Measurements from ENCODE around the gene SLC30A7.
A peak's percentile ranks its signal among the peaks of the same experiment; 100 is the strongest.
"Not testable (repeated sequence)": the region's sequence is repeated elsewhere in the genome, so short reads cannot be mapped to it uniquely, and the experiment has no call there.

The SLC30A7 gene, protein sequence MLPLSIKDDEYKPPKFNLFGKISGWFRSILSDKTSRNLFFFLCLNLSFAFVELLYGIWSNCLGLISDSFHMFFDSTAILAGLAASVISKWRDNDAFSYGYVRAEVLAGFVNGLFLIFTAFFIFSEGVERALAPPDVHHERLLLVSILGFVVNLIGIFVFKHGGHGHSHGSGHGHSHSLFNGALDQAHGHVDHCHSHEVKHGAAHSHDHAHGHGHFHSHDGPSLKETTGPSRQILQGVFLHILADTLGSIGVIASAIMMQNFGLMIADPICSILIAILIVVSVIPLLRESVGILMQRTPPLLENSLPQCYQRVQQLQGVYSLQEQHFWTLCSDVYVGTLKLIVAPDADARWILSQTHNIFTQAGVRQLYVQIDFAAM

DNA sequence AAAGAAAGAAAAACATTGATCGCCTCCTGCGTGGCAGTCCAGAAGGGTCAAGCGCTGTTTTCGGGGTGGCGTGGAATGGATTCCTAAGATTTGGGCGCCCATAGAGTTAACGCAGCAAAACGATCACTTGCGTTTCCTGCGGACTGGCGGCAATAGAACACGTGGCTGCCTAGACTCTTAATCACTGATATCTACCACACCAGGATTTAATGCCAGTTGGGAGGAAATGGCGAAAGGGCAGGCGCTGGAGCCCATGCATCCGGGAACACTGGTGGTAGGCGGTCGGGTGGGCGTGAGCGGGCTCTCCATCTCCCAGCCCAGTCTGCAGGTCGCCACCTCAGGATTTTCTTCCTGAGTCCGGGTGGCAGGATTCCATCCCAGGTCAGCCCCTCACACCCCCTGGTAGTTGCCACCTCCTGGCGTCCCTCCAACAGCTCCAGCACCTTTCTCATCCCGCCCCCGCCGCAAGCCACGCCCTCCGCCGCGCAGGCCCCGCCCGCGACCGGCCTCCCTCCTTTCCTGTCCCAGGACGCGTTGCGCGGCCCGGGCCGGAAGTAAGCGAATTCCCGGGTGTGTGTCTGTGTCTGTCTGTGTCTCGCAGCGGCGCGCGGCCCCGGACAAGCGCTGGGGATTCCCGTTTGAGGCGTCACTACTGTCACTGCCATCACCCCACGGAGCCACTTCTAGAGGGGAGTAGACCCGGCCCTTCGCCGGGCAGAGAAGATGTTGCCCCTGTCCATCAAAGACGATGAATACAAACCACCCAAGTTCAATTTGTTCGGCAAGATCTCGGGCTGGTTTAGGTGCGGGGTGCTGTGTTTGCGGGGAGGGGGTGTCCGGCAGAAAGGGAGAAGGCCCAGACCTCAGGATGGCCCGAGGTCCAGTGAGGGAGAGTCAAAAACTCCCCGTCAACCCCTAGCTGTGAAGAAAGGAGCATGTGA lies at the start of gene SLC30A7:
SLC30A7 (plus strand) TSS at position 551 of the 941 bp plus-strand sequence; CDS start at position 724, 173 bp downstream.
- DNase-seq (ENCODE audit: low read depth in 2 of 2) = peak; percentile 92 to 97

DNA sequence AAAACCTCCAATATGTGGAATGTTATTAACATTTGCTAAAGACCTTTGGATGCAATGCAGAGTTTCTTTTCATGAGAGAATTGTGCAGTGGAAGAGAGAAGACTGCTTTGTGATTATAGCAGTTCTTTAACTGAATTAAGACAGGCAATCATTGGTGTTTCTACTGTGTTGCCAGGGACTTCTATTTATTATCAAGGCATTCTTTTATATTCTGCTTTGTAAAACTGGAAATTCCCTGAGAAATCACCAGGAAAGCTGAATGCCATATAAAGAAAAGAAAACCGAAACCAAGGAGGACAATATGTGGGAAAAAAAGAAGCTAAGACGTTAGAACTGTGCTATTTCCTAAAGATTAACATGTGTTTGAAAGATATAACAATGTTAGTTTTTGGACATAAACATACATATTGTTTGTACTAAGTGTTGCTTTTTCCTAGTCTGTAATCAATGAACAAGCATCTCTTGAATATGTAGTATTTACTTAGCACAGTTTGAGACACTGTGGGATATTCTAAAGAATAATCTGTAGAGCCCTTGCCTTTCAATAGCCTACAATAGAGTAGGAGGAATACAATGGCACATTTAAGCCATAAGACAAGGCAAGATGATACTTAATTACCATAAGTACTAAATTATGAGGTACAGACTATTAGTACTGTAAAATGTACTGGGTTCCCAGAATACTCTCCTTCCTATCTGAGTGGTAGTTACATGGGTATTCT lies 48.4 kb upstream of the SLC30A7 start:
- DNase-seq (ENCODE audit: low read depth in 2 of 2) = no peak

DNA sequence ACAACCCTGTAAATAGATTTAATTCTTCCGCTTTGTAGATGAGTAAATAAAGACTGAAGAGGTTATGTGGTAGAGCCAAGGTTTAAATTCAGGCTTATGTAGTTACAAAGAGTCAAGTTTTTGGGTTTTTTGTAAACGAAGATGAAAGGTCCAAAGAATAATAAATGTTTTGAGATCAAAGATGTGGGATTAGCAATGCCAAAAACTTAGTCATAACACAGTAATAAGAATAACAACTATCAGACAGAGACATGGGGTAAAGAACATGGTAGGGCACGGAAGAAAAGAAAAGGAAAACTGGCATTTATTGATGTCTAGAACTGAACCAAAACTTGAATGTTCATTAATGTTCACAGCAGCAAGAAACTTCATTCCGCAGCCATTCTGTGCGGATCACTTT lies 44.2 kb upstream of the SLC30A7 start:
- no peak for DNase-seq (ENCODE audit: low read depth in 2 of 2)

DNA sequence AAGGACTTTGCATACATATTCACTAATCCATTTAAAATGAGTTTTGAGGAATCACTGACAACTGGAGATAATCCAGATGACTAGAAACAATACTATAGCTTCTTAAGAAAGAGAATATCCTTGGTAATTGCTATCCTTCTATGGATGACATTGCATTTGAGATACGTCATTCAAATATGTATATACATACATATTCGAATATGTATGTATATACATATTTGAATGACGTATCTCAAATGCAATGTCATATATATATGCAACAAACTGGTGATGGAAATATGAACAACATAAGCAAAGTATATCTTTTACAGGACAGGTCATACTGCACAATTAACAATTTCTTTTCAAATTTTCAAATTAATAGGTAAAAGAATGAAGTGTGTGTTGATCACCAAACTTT lies 42.9 kb upstream of the SLC30A7 start:
- DNase-seq (ENCODE audit: low read depth in 2 of 2) = no peak

DNA sequence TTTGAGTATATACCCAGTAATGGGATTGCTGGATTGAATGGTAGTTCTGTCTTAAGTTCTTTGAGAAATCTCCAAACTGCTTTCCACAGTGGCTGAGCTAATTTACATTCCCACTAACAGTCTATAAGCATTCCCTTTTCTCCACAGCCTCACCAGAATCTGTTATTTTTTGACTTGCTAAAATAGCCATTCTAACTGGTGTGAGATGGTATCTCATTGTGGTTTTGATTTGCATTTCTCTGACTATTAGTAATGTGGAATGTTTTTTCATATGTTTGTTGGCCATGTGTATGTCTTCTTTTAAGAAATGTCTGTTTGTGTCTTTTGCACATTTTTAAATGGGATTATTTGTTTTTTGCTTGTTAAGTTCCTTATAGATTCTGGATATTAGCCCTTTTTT lies 40.8 kb upstream of the SLC30A7 start:
- not testable (repeated sequence) for DNase-seq (ENCODE audit: low read depth in 2 of 2)

DNA sequence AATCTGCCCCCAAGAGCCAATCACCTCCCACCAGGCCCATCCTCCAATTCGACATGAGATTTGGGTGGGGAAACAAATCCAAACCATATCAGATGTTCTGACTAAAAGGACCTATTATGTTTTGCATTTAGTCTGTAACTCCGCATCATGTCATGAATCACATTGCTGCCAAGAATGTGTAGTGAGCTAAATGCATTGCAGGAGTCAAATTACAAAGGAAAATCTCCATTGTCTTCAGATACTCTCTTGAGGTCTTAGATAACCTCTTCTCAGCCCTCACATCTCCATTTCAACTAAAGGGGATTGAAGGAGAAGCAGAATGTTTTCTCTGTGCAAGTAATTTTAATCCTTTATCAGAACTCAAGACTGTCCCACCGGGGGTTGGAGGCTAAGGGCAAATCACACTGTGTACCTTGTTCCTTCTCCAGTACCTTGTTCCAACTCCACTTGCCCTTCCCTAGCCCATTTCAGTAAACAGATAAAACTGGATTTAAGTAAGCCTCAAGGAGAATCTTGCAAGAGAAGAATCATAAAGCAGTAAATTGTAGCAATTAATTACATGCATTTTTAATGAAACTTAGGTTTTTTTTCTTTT lies 35.4 kb upstream of the SLC30A7 start:
- no peak for DNase-seq (ENCODE audit: low read depth in 2 of 2)

DNA sequence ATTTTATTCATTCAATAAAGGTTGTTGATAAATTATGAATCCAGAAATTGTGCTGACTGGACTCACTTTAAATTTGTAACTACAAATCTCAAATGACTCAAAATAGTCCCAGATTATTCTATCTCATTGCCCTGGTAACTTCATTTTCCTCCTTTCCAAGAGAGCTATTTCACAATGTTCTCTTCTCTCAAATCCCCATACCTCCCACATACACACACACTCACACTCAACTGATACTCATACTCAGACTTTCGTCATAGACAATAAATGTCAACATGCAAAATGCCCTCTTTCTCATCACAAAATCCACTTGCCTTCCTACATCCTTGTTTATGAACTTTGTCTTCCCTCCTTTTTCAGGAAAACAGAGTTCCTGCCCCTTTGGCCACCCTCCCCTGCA lies 34.5 kb upstream of the SLC30A7 start:
- DNase-seq (ENCODE audit: low read depth in 2 of 2) = no peak

DNA sequence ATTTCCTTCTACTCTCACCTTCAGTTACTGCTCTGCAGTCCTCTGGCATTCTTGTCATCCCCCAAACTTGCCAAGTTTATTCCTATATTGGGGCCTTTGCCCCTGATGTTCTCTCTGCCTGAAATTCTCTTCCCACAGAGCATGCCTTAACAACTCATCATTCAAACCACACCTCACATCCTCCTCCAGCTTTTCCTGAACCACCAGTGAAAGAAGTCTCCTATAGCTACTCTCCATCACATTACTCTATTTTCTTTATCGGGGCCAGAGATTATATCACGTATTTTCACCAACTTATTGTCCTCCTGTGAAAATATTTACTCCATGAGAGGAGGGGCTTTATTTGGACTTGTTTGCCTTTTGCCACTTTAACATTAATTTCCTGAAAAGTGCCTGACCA lies 33.3 kb upstream of the SLC30A7 start:
- DNase-seq (ENCODE audit: low read depth in 2 of 2) = no peak

DNA sequence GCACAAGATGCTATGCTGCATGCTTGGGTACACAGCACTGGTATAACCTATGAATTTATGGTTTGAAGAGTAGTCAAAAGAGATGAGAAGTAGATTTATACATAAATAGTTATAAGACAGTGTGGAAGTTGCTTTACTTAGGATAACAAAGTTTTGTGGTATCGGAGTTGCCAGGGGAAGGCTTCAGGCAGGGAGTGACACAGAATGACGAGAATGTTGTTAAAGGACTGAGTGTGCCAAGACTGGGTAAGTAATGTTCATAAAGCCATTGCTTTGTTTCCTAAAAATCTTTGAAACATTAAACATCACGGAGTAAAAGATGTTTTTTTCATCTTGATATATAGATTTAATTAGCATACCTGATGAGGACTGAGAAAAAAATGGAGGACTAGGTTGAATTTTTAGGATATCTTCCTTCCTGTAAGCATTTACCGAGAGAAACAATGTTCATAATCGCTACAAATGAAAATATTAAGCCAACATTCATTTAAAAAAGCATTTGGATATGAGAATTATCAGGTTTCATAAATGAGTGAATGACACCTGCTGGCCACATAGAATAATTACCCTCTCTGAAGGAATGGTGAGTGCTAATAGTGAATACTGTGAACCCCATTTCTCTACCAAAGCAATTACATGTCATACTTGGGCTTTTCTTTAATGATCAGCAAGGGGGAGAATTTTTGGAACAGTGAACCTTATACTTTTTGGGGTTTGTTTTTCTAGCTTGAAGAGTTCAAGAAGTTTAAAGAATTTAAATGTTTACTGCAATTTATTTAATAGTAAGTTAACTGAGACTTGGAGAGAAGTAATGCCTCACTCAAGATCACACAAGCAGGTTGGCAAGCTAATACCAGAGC lies 29.6 kb upstream of the SLC30A7 start:
- DNase-seq (ENCODE audit: low read depth in 2 of 2) = no peak

DNA sequence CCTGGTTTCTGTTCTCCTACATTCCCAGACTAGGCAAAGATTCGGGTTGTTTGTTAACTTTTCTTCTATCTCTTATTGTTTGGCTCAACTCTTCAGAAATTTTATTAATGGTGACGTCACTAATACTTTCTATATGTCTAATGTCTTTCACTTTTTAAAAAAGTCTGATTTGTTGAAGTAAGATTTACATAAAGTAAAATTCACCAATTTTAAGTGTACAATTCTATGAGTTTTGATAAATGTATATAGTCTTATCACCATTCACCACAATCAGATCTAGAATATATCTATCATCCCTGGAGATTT lies 29.0 kb upstream of the SLC30A7 start:
- DNase-seq (ENCODE audit: low read depth in 2 of 2) = no peak

DNA sequence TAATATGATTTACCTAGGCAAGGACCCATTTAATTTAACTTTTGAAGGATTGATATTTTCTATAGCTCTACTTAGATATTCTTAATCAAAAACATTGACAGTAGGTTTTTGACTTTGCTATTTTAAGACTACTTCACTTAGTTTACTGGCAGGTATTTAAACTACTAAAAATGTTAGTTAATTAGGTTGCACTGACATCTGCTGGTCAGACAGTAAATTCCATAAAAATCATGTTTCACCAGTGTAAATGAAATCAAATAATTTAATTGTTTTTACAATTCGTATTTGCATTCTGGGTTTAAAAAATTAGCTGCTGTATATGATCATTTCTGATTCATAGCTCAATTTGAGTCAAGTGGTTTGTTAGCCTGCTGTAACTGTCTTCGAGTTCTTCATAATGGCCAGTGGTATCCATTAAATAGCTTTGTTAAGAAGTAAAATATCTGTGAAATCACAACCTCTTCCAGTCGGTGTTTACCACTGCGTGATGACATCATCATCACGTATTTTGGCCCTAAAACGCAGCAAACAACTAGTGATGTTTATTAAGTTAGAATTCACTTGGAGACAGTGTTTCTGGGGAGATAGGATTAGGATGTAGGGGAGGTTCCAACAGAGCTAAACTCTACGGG lies 27.4 kb upstream of the SLC30A7 start:
- DNase-seq (ENCODE audit: low read depth in 2 of 2) = no peak

DNA sequence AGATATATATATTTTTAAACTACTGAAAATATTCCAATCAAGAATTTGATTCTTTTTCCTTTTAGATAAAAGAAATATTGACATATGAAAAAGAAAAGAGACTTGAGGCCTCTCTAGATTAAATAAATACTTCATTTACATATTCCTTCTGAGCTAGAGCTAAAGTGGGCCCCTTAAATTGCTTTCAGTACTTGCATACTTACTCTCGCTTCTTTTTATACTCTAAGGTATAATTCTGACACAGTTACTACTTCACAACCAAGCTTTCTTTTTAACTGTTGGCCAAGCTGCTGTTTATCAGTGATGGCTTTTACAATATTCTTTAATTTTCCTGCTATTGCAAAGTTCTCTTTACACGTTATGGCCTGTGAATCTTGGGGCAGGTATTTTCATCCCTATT lies 25.9 kb upstream of the SLC30A7 start:
- DNase-seq (ENCODE audit: low read depth in 2 of 2) = no peak

DNA sequence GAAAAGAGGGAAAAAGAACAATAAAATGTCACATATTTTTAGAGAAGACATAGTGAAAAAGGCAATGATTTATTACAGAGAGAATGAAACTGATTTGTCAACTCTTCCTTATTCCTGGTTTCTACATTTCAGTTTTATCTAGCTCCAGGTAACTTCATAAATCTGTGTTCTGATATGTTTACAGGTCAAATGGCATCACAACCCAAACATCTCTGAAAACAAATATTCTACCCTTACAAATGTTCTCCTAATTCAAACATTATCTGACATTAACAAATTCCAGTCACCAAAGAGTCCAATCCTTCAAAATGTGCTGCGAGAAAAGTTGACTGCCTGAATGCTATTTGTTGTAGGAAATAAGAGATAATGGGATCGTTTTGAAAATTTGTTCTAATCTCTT lies 21.5 kb upstream of the SLC30A7 start:
- DNase-seq (ENCODE audit: low read depth in 2 of 2) = no peak

DNA sequence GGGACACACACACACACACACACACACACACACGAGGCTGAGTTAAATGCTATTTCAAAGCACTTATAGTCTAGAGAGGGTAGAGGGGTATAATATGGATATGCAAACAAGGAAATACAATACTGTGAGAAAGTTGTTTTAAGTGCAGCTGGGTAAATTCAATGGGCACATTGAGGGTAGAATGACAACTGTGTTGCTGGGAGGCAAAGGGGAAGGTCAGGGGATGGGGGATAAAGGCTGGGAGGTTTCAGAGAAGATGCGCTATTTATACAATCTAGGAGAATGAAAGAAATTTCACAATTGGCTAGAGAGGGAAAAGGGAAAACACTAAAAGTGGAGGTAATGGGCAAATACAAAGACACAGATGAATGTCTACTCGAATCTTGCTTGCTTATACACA lies 20.7 kb upstream of the SLC30A7 start:
- DNase-seq (ENCODE audit: low read depth in 2 of 2) = no peak

DNA sequence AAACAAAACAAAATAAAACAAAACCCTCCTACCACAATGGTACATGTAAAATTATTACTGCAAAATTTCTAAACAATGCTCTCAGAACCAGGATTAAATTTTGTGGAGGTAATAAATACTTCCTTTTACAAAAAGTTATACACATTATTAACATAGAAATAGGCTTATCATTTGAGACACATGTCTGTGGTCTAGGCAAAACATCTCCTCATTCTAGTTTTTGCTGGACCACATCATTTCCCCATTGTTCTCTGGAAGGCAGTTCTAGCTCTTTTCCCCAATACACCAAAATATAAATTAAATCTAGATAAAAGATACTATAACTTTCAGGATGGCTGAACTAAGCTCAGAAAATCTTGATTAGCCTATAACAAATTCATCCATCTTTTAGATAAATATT lies 19.6 kb upstream of the SLC30A7 start:
- no peak for DNase-seq (ENCODE audit: low read depth in 2 of 2)

DNA sequence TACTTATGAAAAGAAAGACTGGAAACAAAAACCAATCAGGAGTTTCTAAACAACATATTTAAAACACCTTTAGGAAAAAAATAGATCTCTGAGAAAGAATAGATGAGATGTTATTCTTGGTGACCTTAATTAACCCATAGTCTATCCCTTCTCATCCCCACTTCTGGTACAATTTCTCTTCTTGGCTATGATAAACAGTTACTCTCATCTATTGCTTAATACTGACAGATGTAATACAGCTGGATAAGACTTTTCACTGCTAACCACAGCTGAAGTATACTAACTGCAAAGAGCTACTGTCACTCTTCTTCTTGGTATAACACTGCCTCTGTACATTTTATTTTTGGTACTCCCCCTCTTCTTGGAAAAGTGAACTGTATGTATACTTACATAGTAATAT lies 16.5 kb upstream of the SLC30A7 start:
- no peak for DNase-seq (ENCODE audit: low read depth in 2 of 2)

DNA sequence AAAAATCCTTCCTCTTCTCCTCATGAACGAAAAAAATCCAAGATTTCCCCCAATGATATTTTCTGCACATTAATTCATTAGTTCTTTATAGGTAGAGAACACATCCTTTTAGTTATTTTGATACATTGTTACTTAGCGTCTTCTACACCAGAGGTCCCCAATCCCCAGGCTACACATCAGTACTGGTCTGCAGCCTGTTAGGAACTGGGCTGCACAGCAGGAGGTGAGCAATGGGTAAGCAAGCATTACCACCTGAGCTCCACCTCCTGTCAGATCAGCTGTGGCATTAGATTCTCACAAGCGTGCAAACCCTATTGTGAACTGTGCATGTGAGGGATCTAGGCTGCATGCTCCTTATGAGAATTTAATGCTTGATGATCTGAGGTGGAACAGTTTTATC lies 14.2 kb upstream of the SLC30A7 start:
- no peak for DNase-seq (ENCODE audit: low read depth in 2 of 2)

DNA sequence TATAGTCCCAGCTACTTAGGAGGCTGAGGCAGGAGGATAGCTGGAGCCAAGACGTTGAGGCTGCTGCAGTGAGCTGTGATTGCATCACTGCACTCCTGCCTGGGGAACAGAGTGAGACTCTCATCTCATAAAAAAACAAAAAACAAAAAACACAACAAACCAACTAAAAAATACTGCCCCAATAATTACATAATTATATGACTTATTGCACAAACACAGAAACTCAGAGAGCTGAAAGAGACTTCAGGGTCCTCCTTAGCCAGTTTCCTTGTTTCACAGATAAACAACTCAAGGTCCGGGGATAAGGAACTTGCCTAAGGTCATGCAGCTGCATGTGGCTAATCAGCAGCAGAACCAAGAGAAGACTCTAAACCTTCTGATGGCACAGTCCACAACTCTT lies 13.2 kb upstream of the SLC30A7 start:
- no peak for DNase-seq (ENCODE audit: low read depth in 2 of 2)

DNA sequence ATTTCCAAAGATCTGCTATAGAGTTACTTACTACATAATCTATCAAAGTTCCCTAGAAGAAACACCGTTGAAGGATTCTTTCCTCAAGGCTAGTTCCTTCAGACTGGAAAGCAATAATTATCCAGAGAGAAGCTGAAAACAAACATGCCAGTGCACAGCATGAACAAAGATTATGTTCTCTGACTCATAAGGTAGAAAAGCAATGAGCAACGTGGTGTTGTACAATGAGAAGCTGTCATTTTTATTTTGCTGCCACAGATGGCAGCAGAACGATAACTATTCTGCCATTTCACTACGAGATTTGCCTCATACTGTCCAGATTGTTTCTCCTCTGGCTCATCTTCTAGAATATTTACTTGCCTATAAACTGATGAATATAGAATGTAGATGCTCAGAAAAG lies 11.9 kb upstream of the SLC30A7 start:
- no peak for DNase-seq (ENCODE audit: low read depth in 2 of 2)

DNA sequence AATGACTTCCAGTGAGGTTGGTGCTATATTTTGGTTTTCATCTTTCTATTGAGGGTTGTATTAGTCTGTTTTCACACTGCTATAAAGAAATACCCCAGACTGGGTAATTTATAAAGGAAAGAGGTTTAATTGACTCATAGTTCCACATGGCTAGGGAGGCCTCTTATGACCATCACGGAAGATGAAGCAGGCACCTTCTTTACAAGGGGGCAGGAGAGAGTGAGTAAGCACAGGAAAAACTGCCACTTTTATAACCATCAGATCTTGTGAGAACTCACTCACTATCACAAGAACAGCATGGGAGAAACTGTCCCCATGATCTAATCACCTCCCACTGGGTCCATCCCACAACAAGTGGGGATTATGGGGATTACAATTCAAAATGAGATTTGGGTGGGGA lies 6.9 kb upstream of the SLC30A7 start:
- DNase-seq (ENCODE audit: low read depth in 2 of 2) = not testable (repeated sequence)
